NOMO-1 (cell line): ENCODE measurements around the gene MT1B.
A peak's percentile ranks its signal among the peaks of the same experiment; 100 is the strongest.

Experiments used
- DNase-seq, 2 experiments: peaks; one replicate each; lab custom pipeline; 2025; ENCODE audit not compliant: unreplicated experiment in 2 of 2; lab: John Stamatoyannopoulos, UW

Gene MT1B

GRCh38 chr16:56651586-56651985 lies at the start of gene MT1B:
Gene MT1B (plus strand): TSS chr16:56651886. CDS start chr16:56651954, 68 bp downstream.
- no peak for DNase-seq

DNA sequence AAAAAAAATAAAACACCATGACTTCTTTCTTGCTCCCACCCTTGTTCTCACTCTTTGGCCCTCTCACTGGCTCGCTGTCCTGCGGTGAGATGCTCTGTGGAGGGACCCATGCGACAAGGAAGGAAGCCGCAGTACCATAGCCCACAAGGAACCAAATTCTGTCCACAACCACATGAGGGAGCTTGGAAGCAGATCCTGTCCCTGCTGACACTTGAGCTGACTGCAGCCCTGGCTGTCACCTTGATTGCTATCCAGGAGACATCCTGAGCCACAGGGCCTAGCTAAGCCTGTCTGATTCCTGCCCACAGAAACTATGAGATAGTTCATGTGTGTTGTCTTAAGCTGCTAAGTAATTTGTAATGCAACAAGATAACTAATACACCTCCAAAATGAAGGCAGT lies 48.1 kb upstream of the MT1B start:
- peak in 1 of 2 experiments; percentile 20 for DNase-seq

DNA sequence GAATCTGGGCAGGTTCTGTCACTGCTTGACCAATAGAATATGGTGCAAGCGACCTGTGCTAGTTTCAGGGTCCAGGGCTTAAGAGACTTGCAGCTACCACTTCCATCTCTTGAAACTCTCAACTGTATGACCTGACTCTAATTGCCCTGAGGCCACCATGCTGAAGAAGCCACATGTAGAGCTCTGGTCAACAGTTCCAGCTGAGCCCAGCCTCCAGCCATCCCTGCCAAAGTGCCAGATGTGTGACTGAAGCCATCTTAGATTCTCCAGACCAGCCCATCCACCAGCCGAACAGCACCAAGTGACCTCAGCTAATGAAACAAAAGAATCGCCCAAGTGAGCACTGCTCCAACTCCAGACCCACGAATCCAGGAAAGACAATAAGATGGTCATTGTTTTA lies 46.7 kb upstream of the MT1B start:
- no peak for DNase-seq

DNA sequence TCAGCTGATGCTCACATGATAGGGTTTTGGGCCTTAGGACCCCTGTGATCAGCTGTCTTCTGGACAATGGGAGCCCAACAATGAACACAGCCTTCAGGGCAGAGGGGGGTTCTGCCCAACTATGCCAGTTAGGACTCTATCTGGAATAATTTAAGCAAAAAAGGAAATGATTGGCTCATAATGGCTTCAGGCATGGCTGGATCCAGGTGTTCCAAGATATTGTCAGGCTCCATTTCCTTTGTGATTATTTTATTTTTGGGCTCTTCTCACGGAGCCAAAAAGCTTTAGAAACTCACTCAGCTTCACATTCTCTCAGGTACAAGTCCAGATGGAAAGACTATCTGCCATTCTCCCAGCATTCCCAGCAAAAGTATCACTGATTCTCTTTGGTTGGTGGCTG lies 46.2 kb upstream of the MT1B start:
- no peak for DNase-seq

DNA sequence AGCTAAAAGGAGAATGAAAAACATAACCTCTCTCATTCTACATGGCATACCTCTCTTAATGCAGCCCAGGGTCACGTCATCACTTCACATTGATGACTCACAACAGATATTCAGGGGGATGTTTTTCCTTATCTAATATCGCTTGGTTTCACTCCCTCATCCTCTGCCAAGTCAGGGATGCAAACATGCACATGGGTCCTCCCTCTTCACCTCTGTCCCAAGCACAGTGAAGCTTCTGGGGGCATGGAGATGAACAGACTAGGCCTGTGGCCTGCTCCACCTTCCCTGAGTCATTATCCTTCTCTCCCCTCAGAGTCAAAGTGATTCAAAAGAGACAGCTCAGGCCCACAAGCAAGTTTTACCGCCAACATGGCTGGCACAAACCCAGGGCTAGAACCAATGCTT lies 45.6 kb upstream of the MT1B start:
- no peak for DNase-seq

- no peak for DNase-seq
Measured at GRCh38 chr16:56606476-56607108, 45.1 kb upstream of the MT1B start.

DNA sequence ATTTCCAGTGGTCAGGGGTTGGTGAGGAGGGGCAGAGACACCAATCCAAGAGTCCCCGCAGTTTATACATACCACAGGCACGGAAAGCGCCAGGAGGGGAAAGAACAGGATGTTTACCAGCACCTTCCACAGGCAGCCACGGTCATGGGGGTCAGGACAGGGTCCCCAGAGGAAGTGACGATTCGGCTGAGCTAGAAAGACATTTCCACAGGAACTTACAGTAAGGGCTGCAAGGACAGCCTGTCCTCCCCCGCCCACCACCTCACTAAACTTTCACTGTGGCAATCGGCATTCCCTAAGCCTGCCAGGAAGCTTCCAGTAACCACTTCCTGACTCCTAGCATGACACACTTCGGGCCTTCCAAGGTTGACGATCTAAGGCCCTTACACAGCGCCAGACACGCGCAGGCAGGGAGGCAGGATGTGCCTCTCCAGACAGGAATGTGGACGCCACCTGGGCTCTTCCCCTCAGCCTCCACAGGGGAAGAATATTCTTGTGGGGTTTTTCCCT lies 44.5 kb upstream of the MT1B start:
- no peak for DNase-seq

GRCh38 chr16:56607675-56608042 lies 44.0 kb upstream of the MT1B start:
- no peak for DNase-seq

DNA sequence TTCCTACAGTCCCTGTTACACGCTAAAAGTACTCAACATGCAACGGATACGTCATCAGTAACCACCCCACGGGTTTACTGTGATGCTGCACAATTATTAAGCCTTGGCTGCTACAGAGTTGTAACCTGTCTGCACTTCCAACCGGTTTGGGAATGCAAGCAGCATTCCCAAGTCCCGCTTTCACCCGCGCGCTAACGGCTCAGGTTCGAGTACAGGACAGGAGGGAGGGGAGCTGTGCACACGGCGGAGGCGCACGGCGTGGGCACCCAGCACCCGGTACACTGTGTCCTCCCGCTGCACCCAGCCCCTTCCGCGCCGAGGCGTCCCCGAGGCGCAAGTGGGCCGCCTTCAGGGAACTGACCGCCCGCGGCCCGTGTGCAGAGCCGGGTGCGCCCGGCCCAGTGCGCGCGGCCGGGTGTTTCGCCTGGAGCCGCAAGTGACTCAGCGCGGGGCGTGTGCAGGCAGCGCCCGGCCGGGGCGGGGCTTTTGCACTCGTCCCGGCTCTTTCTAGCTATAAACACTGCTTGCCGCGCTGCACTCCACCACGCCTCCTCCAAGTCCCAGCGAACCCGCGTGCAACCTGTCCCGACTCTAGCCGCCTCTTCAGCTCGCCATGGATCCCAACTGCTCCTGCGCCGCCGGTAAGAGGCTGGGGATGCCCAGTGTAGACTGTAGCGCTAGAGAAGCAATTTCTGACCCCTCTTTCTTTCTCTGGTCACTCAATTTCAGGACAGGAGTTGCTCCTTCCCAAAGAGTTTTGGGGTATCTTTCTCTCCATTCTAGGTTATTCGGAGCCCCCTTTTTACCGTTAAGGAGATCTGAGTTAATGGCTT lies 43.4 kb upstream of the MT1B start, which contains the start of gene MT2A:
Gene MT2A (plus strand): TSS at position 542 of the 833 bp plus-strand sequence. CDS start 72 bp downstream, at position 614.
- peak; percentile 98 to 100 for DNase-seq

GRCh38 chr16:56608876-56609462 lies 42.7 kb upstream of the MT1B start:
- DNase-seq, result no peak

- DNase-seq, result peak; percentile 76 to 98
Measured at GRCh38 chr16:56609463-56609921, 42.2 kb upstream of the MT1B start.

GRCh38 chr16:56610017-56610608 lies 41.6 kb upstream of the MT1B start:
- DNase-seq, result peak; percentile 42 to 60

- DNase-seq, result no peak
Measured at GRCh38 chr16:56610609-56611111, 41.0 kb upstream of the MT1B start.

DNA sequence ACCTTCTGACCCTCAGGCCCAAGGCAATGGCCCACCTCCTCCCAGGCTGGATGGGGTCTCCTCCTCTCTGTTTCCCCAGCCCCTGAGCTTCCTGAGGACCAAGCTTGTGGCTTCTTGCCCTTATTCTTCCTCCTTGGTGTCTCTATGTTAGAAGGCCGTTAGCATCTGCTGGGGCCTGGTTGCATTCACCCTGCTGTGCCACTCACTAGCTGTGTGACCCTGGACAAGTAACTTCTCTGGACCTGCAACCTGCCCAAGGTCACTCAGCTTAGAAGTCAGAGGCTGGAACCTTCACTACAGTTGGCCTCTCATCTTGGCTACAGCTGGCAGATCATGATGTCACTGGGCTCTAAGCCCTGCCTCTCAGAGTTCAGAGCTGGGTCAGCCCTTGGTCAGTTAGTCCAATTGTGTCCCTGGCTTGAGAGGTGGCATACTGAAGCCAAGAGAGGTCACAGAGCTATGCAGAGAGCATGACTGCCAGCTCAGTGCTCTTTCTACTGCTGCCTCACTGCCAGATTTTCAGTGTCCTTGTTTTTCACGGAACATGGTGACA lies 40.3 kb upstream of the MT1B start:
- DNase-seq, result no peak

DNA sequence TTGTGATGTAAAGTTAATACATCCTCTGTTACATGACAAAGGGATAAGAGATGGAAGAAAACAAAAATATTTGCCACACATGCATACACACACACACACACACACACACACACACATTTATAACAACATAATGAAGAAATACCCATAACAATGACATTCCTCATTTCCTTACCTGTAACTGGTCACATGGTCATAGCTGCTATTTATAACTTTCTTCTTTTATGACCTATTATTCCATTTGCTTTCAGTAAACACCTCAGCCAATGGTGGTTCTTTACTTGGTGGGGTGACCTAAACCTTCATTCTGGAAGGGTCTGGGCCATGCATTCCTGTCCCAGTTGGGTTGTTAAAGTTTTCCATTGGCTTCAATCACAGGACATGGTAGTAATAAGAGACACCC lies 38.0 kb upstream of the MT1B start:
- no peak for DNase-seq

DNA sequence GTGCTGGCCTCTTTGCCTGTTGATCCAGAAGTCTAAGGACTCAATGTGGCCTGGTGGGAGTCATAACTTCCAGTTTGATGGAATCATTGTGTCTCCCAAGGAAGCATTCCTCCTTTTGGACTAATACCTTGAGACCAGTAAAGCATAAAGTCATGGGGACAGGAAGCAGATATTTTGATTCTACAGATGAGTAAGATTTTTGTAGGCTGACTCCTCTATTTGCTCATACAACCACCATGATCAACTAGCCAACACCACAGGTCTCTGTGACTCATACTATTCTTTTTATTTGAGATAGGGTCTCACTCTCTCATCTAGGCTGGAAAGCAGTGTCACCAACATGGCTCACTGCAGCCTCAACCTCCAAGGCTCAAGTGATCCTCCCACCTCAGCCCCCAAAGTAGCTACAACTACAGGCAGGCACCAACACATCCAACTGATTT lies 37.1 kb upstream of the MT1B start:
- DNase-seq, result no peak

DNA sequence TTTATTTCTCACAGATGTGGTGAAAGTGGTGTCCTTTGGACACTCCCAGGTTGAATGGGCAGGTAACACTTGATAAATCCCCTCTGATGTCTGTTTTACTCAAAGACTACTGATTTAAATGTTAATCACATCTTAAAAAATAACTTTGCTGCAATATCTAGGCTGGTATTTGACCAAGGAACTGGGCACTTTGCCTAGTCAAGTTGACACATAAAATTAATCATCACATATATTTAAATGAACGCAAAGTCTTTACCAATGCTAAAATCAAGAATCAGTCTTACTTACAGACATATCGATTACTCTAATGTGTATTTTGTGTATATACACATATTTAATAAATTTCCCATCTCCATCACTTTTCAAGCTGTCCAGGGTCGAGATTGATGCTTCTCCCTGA lies 36.3 kb upstream of the MT1B start:
- DNase-seq, result no peak

DNA sequence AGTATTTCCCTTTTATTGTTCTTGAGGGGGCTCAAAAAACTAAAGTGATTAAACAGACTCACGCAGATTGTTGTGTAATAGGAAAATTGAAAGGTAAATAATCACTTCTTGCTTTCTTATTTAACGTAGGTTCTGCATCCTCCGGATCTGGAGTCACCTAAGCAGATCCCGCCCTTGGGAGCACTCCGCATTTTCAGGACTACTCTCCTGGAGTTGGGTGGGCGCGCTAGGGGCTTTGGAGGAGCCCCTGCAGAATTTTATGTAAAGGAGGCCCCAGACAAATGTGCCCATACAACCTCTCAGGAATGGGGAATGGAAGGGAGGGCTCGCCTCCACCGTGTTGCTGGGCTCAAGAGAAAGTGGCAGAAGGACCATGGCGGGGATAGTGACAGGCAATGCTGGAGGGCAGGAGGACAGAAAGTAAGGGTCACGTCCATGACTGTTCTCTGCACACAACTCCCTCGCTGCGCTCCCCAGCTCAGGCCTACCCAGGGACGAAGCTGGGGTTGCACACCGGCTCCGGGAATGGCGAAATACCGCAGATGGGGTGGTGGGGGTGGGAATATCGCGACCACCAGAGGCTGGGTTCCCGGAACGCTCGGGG lies 35.0 kb upstream of the MT1B start:
- DNase-seq, result no peak

GRCh38 chr16:56617212-56618085 lies 34.2 kb upstream of the MT1B start:
- DNase-seq, result peak; percentile 29 to 62
